ENCODE data around the gene NDE1. TPM values are rescaled to one million over a fixed set of nuclear protein-coding genes. Genes with fewer than 3 reads are reported as not detected.
A peak's percentile ranks its signal among the peaks of the same experiment; 100 is the strongest.

Gene NDE1
- total and polyA plus RNA-seq, 2 experiments from 2014 or later, result 7.1 to 41.0 TPM

DNA sequence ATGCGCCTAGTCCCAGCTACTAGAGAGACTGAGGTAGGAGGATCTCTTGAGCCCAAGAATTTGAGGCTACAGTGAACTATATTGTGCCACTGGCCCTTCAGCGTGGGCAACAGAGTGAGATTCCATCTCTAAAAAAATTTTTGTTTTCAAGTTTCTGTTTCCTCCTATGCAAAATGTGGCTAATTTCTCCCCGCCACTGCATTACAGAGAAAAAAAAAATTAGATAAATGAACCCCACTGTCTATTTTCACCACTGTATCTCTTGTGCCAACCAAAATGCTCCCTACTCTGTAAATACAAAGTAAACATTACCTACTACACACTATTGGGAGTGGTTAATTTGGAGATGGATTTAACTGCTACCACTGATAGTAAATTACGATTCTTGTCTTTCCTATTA, 9.1 kb upstream of the NDE1 start:
- Histone ChIP-seq H3K36me3 (peaks cover 24% of the 10 kb centered on the region), H3K27me3 (no peaks in the 10 kb centered on the region), H3K4me1 (ENCODE audit: low read depth) (peaks cover 6% of the 10 kb centered on the region), H3K9me3 (ENCODE audit: low read depth) (no peaks in the 10 kb centered on the region), H3K27ac (no peak overlapping the region), H3K4me3 (no peak overlapping the region)
- no peak for DNase-seq (ENCODE audit: low read depth in 1 of 2, low spot score in 1 of 2)
- TF ChIP-seq, protein P1, sequence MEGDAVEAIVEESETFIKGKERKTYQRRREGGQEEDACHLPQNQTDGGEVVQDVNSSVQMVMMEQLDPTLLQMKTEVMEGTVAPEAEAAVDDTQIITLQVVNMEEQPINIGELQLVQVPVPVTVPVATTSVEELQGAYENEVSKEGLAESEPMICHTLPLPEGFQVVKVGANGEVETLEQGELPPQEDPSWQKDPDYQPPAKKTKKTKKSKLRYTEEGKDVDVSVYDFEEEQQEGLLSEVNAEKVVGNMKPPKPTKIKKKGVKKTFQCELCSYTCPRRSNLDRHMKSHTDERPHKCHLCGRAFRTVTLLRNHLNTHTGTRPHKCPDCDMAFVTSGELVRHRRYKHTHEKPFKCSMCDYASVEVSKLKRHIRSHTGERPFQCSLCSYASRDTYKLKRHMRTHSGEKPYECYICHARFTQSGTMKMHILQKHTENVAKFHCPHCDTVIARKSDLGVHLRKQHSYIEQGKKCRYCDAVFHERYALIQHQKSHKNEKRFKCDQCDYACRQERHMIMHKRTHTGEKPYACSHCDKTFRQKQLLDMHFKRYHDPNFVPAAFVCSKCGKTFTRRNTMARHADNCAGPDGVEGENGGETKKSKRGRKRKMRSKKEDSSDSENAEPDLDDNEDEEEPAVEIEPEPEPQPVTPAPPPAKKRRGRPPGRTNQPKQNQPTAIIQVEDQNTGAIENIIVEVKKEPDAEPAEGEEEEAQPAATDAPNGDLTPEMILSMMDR (IDR thresholded peaks at IDR 0.05; ENCODE audit: low read depth, low read length), result no peak

DNA sequence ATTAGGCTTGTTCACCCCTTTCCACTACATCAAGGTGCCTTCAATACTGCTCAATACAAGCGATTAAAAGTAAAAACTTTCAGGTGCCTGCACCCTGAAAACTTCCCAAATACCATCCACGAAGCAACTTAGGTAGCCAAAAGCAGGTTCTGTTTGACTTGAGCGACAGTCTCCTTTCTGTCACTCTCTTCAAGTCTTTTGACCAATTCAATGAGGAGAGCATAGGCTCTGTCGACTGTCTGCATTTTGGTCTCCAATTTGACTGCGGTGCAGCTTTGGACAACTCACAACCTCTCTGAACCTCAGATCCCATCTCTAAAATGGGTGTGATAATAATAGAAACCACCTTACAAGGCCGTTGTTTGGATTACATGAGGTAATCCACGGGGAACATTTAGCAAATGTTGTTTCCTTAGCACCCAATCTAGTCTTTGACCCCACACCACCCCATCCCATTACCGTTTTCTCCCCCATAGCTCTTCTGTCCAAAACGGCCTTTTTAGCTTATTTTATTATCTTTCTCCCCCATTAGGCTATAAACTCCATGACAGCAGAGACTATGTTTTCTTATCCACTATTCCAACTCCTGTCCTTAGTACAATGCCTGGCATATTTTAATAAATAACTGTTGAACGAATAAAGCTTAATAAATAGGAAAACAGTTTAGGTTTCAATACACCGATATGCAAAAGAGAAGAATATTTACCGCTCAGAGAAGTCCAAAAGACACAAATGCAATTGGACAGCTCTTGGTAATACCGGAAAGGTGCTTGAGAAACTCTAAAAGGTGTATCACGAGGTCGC, 8.1 kb upstream of the NDE1 start:
- H3K4me1 ChIP-seq (ENCODE audit: low read depth), result peaks cover 6% of the 10 kb centered on the region
- TF ChIP-seq, protein P1 (IDR thresholded peaks at IDR 0.05; ENCODE audit: low read depth, low read length), result no peak
- no peaks in the 10 kb centered on the region for H3K27me3 ChIP-seq
- H3K36me3 ChIP-seq, result peaks cover 18% of the 10 kb centered on the region
- peak overlapping the region; percentile 94 for H3K27ac ChIP-seq
- H3K9me3 ChIP-seq (ENCODE audit: low read depth), result no peaks in the 10 kb centered on the region
- peak overlapping the region; percentile 74 for H3K4me3 ChIP-seq
- no peak for DNase-seq (ENCODE audit: low read depth in 1 of 2, low spot score in 1 of 2)

DNA sequence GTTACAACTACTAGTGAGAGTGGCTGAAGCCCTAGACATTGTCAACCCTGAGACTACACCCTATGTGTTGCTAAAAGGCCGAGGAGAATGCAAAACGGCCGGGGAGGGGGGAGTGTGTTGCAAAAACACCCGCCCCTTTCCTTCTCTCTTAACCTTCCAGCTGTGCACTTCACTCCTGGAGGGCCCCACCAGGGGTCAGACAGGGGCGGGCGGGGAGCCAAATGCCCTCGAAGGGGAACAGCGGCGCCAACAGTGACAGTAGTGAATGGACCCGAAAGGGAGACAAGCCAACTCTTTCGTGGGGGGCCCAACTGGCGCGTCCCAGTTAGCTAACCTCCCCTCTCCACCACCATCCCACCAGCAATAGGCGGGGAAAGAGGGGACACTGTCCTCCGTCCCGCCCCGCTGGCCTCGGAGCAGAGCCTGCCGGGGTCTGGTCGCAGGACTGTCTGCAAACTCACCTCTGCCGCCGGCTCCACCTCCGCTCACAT, 7.4 kb upstream of the NDE1 start:
- Histone ChIP-seq H3K4me1 (ENCODE audit: low read depth) (peaks cover 6% of the 10 kb centered on the region), H3K4me3 (peak overlapping the region; percentile 74), H3K36me3 (peaks cover 12% of the 10 kb centered on the region), H3K9me3 (ENCODE audit: low read depth) (no peaks in the 10 kb centered on the region), H3K27ac (peak overlapping the region; percentile 94), H3K27me3 (no peaks in the 10 kb centered on the region)
- peak; percentile 56 to 82 for DNase-seq (ENCODE audit: low read depth in 1 of 2, low spot score in 1 of 2)
- TF ChIP-seq, protein P1 (IDR thresholded peaks at IDR 0.05; ENCODE audit: low read depth, low read length), result peak; percentile 33

DNA sequence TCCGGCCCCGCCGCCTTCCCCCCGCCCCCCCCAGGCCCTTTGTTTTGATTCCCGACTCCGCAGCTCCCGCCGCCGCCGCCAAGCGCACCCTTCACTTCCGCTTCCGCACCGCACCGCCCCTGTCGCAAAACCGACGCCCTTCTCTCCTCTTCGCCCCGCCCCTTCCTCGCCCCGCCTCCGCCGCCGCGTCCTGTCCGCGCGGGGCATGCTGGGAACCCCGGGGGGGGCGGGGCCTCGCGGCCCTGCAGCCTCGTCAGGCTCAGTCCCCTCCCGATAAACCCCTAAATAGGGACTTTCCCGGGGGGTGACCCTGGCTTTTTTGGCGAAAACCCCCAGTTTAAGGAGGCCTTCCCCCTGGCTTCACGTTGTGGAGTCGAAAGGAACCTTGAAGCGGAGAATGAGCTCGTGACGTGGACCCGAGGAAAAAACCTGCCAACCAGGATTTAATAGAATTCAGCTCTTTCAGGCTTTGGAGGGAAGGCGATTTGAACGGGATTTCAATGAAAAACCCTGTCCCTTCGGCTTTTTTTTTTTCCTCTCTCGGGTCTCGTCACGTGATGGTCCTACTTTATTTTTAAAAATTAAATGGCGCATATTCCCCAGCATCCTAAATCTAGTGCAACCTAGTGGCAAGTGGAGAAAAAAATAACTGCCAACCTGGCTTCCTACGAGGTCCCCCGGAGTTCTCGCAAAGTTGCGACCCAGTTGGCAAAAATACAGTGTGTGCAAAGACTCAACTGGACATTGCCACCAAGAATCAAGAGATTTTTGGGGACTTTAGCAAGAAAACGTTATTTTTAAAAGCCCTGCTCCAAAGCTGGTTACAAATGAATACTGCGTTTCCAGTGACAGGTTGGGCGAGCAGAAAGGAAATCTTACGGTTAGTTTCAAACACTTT, 6.7 kb upstream of the NDE1 start, which contains the start of gene MARF1:
Gene MARF1, minus strand, starts transcription at position 107 of the 898 bp plus-strand sequence. CDS start 3,921 bp downstream, outside the sequence.
- peaks cover 6% of the 10 kb centered on the region for H3K4me1 ChIP-seq (ENCODE audit: low read depth)
- no peaks in the 10 kb centered on the region for H3K9me3 ChIP-seq (ENCODE audit: low read depth)
- peaks cover 6% of the 10 kb centered on the region for H3K36me3 ChIP-seq
- peak within 1 kb of the TSS; percentile 74 for H3K4me3 ChIP-seq
- TF ChIP-seq, protein P1 (IDR thresholded peaks at IDR 0.05; ENCODE audit: low read depth, low read length), result peak; percentile 56
- H3K27ac ChIP-seq, result peak within 1 kb of the TSS; percentile 94
- DNase-seq (ENCODE audit: low read depth in 1 of 2, low spot score in 1 of 2), result peak; percentile 98
- H3K27me3 ChIP-seq, result no peaks in the 10 kb centered on the region

DNA sequence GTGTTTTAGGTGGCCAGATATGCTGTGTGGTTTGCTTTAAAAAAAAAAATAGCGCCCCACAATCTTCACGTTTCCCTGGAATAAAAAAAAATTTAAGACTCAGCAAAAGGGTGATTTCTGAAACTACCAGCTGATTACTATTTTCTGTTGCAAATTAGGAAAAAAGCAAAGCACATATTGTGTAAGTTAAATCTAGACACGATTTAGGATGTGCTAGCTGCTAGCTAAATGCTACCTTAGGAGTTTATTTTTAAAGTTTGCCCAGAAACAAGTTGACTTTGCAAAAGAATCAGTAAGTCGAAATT, 6.1 kb upstream of the NDE1 start:
- no peak for DNase-seq (ENCODE audit: low read depth in 1 of 2, low spot score in 1 of 2)
- Histone ChIP-seq H3K4me3 (peak overlapping the region; percentile 74), H3K4me1 (ENCODE audit: low read depth) (peaks cover 6% of the 10 kb centered on the region), H3K36me3 (no peaks in the 10 kb centered on the region), H3K27me3 (no peaks in the 10 kb centered on the region), H3K9me3 (ENCODE audit: low read depth) (no peaks in the 10 kb centered on the region), H3K27ac (peak overlapping the region; percentile 94)
- TF ChIP-seq, protein P1 (IDR thresholded peaks at IDR 0.05; ENCODE audit: low read depth, low read length), result no peak

Data from cardiac muscle cell (in vitro differentiated cells and primary cell).